CD4-positive, alpha-beta T cell treated with Interleukin-15 for 1 hour (primary cell): ENCODE results near the gene OSM.

Experiments used
- DNase-seq: peaks from one replicate; pipeline ENCODE4 v3.0.0-alpha.2; 2020

Gene OSM

GRCh38 chr22:30285176-30285845 lies 18.7 kb upstream of the OSM start:
- no peak for DNase-seq

- DNase-seq = no peak
These were observed 18.0 kb upstream of the OSM start for GRCh38 chr22:30284666-30285065.

GRCh38 chr22:30284172-30284571 lies 17.5 kb upstream of the OSM start:
- DNase-seq = no peak

- no peak for DNase-seq
These were observed 16.7 kb upstream of the OSM start for GRCh38 chr22:30283342-30283741.

GRCh38 chr22:30282616-30283046 lies 16.0 kb upstream of the OSM start:
- no peak for DNase-seq

GRCh38 chr22:30280505-30280904 lies 13.9 kb upstream of the OSM start:
- no peak for DNase-seq

- no peak for DNase-seq
These were observed 13.3 kb upstream of the OSM start for GRCh38 chr22:30279932-30280331.

- DNase-seq = peak; percentile 57
These were observed 12.6 kb upstream of the OSM start for GRCh38 chr22:30279046-30279788.

GRCh38 chr22:30277547-30278344 lies 11.1 kb upstream of the OSM start:
- DNase-seq = peak; percentile 50

- no peak for DNase-seq
These were observed 9.4 kb upstream of the OSM start for GRCh38 chr22:30276039-30276438.

GRCh38 chr22:30275625-30276024 lies 9.0 kb upstream of the OSM start:
- DNase-seq = no peak

- DNase-seq = no peak
These were observed 7.8 kb upstream of the OSM start for GRCh38 chr22:30274437-30274812.

GRCh38 chr22:30273711-30274436 lies 7.2 kb upstream of the OSM start:
- no peak for DNase-seq

GRCh38 chr22:30272781-30273601 lies 6.3 kb upstream of the OSM start:
- DNase-seq = peak; percentile 53

- peak; percentile 89 for DNase-seq
These were observed 4.2 kb upstream of the OSM start for GRCh38 chr22:30270832-30271231.

GRCh38 chr22:30268331-30268730 lies 1.7 kb upstream of the OSM start:
- DNase-seq = no peak

GRCh38 chr22:30267382-30268302 lies 991 bp upstream of the OSM start:
- peak; percentile 62 for DNase-seq

GRCh38 chr22:30265823-30266444 lies 717 bp downstream of the OSM start:
- DNase-seq = peak; percentile 92

- no peak for DNase-seq
These were observed 1.4 kb downstream of the OSM start for GRCh38 chr22:30265131-30265720.

- no peak for DNase-seq
These were observed 2.8 kb downstream of the OSM start for GRCh38 chr22:30263883-30264282.
